ENCODE results near the gene BRMS1L.
A peak's percentile ranks its signal among the peaks of the same experiment; 100 is the strongest.

The BRMS1L gene

DNA sequence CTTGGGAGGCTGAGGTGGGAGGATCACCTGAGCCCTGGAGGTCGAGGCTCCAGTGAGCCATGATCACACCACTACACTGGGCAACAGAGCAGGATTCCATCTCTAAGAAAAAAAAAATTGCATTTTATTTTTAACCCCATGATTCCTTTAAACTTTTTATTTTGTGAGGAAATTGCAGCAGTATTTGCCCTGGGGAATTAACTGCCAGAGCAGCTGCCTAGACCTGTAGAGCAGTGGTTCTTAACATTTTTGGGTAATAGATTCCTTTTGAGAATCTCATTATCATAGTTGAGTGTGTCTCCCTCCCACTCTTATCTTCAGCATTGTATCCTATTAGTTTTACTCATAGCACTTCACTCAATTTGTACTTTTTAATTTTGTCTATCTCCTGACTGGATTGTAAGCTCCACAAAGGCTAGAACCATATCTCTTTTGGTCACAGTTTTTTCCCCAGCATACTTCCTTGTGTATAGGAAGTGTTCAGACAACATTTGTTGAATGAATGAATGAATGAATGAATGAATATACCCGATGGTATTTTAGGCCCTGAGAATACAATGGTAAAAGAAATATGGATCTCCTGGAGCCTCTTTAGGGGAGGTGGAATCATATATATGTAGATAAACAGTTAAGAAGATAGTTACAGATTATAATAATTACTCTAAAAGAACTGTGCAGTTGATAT is 40.6 kb downstream of the BRMS1L start:
- DNase-seq: no peak

DNA sequence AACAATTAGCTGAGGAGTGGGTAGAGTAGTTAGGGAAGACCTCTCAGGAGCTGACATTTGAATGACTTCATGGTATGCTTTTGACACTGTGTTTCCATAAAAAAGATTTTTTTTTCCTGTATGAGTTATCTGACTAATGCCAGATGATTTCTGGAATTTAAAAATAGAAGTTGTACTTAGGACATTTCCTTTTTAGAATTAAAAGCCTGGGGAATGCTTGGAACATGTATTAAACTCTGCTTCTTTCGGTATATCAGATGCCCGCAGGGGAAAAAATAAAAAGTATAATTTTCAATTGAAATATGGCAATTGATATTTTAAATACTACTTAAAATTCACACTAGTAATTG is 41.1 kb downstream of the BRMS1L start:
- DNase-seq: no peak

GRCh38 chr14:35875296-35875695 is 49.2 kb downstream of the BRMS1L start:
- DNase-seq: peak; percentile 28

- DNase-seq: no peak
These were observed 51.1 kb downstream of the BRMS1L start for GRCh38 chr14:35877276-35877675.

DNA sequence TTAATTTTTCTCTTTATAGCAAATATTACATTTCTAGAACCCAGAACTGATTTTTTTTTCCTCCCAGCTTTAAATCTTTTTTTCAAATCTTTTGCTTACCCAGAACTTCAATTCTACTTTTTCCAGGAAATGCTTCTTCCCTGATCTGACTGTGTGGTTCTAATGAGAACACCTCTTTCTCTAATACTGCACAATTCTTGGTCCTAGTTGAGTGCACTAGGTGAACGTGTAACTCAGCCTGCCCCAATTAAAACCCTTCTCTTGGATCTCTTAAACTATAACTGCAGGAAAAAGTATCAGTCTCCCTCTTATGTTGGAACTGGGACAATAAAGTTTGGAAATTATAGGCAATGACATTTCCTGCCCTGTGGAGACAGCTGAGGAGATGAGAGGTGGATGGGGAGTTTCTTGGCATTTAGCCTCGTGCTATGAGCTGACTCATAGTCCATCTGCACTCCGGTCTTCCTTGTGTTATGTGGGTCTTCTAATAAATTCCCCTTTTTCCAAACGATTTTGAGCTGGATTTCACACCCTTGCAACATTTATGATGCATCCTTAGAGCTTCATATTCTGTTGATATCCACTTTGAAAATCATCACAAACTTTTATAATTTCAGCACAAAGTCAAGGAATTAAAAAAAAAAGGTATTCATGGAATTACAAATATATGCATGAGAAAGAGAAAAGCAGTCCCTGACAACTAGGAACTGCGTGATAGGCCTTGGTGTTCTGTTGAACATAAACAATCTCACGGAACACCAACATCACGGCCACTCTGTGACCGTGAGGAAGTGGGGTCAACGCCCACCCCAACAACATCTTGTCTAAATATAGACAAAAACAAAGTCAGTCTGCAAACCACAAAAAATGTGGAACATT is 52.4 kb downstream of the BRMS1L start:
- peak; percentile 21 for DNase-seq

- no peak for DNase-seq
These were observed 53.1 kb downstream of the BRMS1L start for GRCh38 chr14:35879151-35879648.

- peak; percentile 31 for DNase-seq
These were observed 53.6 kb downstream of the BRMS1L start for GRCh38 chr14:35879654-35880249.

DNA sequence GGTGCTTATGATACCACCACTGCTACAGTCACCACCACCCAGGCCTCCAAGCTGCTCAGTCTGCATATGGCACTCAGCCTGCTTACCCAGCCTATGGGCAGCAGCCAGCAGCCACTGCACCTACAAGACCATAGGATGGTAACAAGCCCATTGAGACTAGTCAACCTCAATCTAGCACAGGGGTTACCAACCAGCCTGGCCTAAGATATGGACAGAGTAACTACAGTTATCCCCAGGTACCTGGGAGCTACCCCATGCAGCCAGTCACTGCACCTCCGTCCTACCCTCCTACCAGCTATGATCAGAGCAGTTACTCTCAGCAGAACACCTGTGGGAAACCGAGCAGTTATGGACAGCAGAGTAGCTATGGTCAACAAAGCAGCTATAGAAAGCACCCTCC is 55.1 kb downstream of the BRMS1L start:
- no peak for DNase-seq

DNA sequence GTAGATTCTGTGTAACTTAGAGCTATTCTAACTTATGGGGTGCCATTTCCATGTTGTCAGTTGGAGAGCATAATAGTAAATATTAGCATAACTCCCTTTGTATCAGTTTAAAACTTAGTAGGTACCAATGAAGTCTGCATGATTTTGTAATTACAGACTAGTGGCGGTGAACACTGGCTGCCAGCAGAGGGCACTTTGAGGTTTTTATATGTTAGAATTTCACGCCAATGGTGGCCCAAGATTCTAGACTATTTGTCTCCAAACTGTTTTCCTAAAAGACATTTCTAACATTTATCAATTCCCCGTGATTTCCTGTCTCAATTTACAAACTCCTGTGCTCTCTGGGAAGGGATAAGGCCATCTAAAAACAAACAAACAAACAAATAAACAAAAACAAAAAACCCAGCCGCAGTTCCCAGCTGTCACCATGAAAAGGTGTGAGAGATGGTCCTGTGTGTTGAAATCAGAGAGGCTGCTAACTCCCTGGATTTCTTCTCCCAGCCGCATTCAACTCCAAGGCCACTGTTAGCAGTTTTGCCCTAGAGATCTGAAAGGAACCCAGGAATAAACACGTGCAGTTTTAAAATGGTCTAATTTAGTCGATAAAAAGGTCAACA is 57.6 kb downstream of the BRMS1L start:
- peak; percentile 49 for DNase-seq

DNA sequence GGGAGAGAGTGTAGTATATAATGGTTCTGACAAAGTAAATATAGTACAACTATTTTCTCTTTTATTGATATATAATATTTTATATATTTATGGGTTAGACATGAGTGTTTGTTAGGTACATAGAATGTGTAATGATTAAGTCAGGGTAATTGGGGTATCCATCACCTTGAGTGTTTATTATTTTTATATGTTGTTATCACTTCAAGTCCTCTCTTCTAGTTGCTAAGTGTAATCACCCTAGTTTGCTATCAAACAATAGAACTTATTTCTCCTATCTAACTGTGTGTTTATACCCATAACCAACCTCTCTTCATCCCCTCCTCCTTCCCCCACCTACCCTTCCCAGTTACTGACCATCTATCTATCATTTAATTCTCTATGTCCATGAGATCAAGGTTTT is 64.2 kb downstream of the BRMS1L start:
- no peak for DNase-seq

GRCh38 chr14:35895256-35895655 is 69.1 kb downstream of the BRMS1L start:
- DNase-seq: no peak

DNA sequence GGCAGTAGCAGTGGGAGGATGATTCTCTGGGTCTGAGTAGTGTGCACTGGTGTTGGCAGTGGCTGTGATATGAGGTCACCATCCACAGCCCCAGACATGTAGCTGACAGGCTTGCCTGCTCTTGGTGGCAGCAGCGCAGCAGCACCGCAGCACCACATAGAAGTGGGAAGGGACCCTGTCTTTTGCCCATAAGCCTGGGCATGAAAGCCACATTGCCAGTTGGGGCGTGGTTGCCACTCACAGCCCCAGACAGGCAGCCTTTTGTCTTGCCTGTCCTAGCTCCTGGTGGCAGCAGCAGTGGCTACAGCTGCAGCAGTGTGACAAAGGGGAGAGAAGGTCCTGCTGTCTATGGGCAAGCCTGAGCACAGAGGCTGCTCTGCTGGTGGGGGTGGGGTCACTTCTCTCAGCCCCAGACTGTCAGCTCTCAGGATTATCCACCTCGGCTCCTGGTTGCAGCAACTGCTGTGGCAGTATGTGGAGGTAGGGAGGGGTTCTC is 71.5 kb downstream of the BRMS1L start:
- no peak for DNase-seq

DNA sequence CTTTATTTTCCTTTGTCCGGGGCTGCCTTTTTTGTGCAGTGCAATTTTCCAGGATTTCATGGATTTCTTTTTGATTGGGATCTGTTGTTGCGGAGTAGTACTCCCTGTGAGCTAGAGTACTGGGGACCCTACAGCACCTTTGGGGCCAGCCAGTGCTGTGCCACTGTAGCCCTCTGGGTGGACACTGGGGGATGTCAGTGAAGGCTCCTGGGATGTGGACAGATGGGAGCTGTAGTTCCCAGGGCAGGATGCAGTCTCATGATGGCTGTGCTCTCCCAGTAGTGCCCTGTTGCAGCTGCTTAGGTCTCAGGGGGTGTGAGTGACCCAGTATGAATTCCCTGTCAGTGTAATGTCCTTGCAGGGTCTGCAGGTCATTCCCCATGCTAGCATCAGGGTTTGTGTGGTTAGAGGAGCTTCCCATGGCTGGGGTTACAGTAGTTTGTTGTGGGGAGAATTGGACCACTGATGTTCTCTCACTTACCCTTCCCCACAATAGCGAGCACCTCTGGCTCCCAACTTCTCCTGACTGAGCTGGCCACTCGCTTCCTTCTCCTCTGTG is 72.2 kb downstream of the BRMS1L start:
- DNase-seq: no peak

GRCh38 chr14:35900741-35901140 is 74.6 kb downstream of the BRMS1L start:
- DNase-seq: no peak

GRCh38 chr14:35909665-35910064 is 83.5 kb downstream of the BRMS1L start:
- DNase-seq: no peak

DNA sequence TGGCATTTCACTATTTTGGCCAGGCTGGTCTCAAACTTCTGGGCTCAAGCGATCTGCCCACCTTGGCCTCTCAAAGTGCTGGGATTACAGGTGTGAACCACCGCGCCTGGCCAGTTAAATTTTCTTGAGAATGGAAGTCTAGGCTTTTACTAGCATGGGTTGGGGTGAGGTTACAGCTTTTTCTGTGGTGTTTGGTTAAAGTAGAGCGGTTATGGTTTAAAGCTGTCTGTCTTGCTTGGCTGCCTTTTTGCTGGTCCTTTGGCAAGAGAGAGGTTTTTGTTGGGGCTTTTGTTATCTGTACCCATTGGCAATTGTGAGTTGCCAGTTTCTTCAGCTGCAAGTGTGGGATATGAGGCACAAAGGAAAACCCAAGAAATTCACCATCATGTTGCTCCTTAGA is 84.1 kb downstream of the BRMS1L start:
- no peak for DNase-seq

- DNase-seq: no peak
These were observed 85.0 kb downstream of the BRMS1L start for GRCh38 chr14:35911097-35911496.

- no peak for DNase-seq
These were observed 89.0 kb downstream of the BRMS1L start for GRCh38 chr14:35915185-35915584.

DNA sequence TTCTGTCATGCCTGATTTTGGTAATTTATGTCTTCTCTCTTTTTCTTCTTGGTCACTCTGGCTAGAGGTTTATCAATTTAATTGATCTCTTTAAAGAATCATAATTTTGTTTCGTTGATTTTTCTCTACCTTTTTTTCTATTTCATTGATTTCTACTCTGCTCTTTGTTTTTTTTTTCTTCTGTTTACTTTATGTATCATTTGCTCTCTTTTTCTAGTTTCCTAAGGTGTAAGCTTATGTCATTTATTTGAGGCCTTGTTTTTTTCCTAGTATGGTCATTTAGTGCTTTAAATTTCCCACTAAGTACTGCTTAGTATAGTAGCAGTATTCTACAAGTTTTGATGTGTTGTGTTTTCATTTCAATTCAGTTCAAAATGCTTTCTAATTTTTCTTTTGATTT is 89.6 kb downstream of the BRMS1L start:
- no peak for DNase-seq
